ENCODE results near the gene NTRK2. TPM values are rescaled to one million over a fixed set of nuclear protein-coding genes. Genes with fewer than 3 reads are reported as not detected.

The NTRK2 gene
- total RNA-seq, 1 experiment from 2014 or later, result 0.06 TPM

DNA sequence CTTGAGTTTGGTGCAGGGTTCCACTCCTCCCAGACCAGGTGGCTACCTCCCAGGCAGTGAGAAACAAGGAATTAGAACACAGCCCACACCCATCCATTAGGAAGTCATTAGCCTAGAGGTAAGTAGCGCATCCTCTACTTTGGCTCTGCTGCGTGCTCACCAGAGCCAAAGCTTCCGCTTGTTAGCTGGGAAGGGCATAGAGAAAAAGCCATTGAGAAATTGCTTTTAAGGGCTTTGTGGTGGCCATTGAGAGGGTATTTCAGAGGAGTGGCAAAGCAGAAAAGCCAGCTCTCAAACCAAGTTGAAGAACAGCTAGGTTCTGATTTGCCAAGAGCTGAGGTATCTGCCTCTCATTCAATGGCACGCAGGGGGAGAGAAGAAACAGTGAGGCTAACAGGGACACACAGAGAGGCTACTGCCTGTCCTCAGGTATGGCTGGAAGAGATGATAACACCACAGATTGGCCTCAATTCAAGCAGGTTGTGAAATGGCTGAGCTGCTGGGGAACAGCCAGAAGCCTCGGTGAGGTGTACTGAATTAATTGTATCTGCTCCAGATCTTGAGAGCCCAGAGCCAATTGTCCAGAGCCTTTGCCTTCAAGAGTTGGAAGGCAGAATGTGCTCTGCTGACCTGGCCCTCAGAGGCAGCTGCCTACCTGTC, 119.4 kb downstream of the NTRK2 start:
- POLR2A ChIA-PET (ENCODE audit: low non-redundant PET), result no interaction called here
- Histone ChIP-seq H3K9me3 (ENCODE audit: low read depth, low read length, poor library complexity, severe bottlenecking) (no peaks in the 10 kb centered on the region), H3K27ac (ENCODE audit: low read depth, low read length, poor library complexity, severe bottlenecking) (no peak overlapping the region), H3K4me1 (ENCODE audit: insufficient read depth, low read length, poor library complexity, severe bottlenecking) (no peaks in the 10 kb centered on the region), H3K36me3 (ENCODE audit: insufficient read depth, low read length, poor library complexity, severe bottlenecking) (no peaks in the 10 kb centered on the region), H3K4me3 (ENCODE audit: low read depth, low read length, poor library complexity, severe bottlenecking) (no peak overlapping the region), H3K27me3 (replicated peaks; ENCODE audit: insufficient read depth, low read depth, low read length, poor library complexity) (no peaks in the 10 kb centered on the region)
- CTCF ChIA-PET, result no interaction called here
- intact Hi-C loops (cut with micrococcal nuclease; ENCODE audit: unreplicated experiment), result no loop called here
- no TSS peak for BruUV-seq (replicated peaks)
- DNase-seq (ENCODE audit: low spot score), result no peak
- no peak for TF ChIP-seq EZH2 (IDR thresholded peaks at IDR 0.05; ENCODE audit: borderline replicate concordance, low read depth, low read length, poor library complexity, severe bottlenecking)
- TF ChIP-seq, protein P1, sequence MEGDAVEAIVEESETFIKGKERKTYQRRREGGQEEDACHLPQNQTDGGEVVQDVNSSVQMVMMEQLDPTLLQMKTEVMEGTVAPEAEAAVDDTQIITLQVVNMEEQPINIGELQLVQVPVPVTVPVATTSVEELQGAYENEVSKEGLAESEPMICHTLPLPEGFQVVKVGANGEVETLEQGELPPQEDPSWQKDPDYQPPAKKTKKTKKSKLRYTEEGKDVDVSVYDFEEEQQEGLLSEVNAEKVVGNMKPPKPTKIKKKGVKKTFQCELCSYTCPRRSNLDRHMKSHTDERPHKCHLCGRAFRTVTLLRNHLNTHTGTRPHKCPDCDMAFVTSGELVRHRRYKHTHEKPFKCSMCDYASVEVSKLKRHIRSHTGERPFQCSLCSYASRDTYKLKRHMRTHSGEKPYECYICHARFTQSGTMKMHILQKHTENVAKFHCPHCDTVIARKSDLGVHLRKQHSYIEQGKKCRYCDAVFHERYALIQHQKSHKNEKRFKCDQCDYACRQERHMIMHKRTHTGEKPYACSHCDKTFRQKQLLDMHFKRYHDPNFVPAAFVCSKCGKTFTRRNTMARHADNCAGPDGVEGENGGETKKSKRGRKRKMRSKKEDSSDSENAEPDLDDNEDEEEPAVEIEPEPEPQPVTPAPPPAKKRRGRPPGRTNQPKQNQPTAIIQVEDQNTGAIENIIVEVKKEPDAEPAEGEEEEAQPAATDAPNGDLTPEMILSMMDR (conservative IDR thresholded peaks at IDR 0.05; ENCODE audit: low read depth, low read length), result no peak

DNA sequence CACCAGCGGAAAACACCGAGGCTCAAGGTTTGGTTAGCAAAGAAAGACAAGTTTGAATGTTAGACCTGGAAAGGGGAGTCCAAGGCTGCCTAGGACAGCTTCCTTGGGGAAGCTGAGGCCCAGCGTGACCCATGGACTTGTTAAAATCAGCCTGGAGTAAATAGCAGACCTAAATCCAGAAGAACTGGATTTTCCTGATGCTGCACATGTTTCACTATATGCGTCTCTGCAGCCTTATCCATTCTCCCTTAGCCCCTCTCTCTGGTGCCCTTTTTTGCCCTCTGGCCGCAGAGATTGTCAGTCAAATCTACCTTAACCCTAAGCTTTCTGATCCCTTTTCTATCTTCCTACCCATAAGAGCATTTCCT, 119.9 kb downstream of the NTRK2 start:
- no peak overlapping the region for H3K4me3 ChIP-seq (ENCODE audit: low read depth, low read length, poor library complexity, severe bottlenecking)
- POLR2A ChIA-PET (ENCODE audit: low non-redundant PET), result no interaction called here
- TF ChIP-seq, protein P1 (conservative IDR thresholded peaks at IDR 0.05; ENCODE audit: low read depth, low read length), result no peak
- no peak for TF ChIP-seq EZH2 (IDR thresholded peaks at IDR 0.05; ENCODE audit: borderline replicate concordance, low read depth, low read length, poor library complexity, severe bottlenecking)
- H3K27ac ChIP-seq (ENCODE audit: low read depth, low read length, poor library complexity, severe bottlenecking), result no peak overlapping the region
- no peaks in the 10 kb centered on the region for H3K36me3 ChIP-seq (ENCODE audit: insufficient read depth, low read length, poor library complexity, severe bottlenecking)
- H3K9me3 ChIP-seq (ENCODE audit: low read depth, low read length, poor library complexity, severe bottlenecking), result no peaks in the 10 kb centered on the region
- intact Hi-C loops (cut with micrococcal nuclease; ENCODE audit: unreplicated experiment), result no loop called here
- BruUV-seq (replicated peaks), result no TSS peak
- DNase-seq (ENCODE audit: low spot score), result no peak
- CTCF ChIA-PET, result no interaction called here
- no peaks in the 10 kb centered on the region for H3K4me1 ChIP-seq (ENCODE audit: insufficient read depth, low read length, poor library complexity, severe bottlenecking)
- H3K27me3 ChIP-seq (replicated peaks; ENCODE audit: insufficient read depth, low read depth, low read length, poor library complexity), result no peaks in the 10 kb centered on the region

DNA sequence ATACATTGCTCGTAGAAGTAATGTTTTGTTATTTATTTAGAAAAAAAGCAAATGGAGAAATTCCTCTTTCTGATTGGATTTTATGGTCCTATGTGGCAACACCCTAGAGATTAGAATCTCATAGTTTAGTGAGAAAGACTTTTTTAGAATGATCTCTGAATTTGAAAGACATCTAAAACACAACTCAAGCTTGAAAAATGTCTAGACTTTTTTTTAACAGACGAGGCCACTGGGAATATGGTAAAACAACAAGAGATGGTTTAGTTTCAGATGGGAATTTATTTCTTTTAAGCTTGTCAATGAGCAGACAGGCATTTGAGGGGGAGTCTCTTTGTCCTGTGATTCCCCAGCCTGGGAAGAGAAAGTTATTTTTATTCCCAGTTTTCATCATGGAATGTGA, 122.1 kb downstream of the NTRK2 start:
- Histone ChIP-seq H3K27ac (ENCODE audit: low read depth, low read length, poor library complexity, severe bottlenecking) (no peak overlapping the region), H3K36me3 (ENCODE audit: insufficient read depth, low read length, poor library complexity, severe bottlenecking) (no peaks in the 10 kb centered on the region), H3K4me3 (ENCODE audit: low read depth, low read length, poor library complexity, severe bottlenecking) (no peak overlapping the region), H3K4me1 (ENCODE audit: insufficient read depth, low read length, poor library complexity, severe bottlenecking) (no peaks in the 10 kb centered on the region), H3K9me3 (ENCODE audit: low read depth, low read length, poor library complexity, severe bottlenecking) (no peaks in the 10 kb centered on the region), H3K27me3 (replicated peaks; ENCODE audit: insufficient read depth, low read depth, low read length, poor library complexity) (no peaks in the 10 kb centered on the region)
- CTCF ChIA-PET, result no interaction called here
- TF ChIP-seq EZH2 (IDR thresholded peaks at IDR 0.05; ENCODE audit: borderline replicate concordance, low read depth, low read length, poor library complexity, severe bottlenecking), result no peak
- TF ChIP-seq, protein P1 (conservative IDR thresholded peaks at IDR 0.05; ENCODE audit: low read depth, low read length), result no peak
- BruUV-seq (replicated peaks), result no TSS peak
- DNase-seq (ENCODE audit: low spot score), result no peak
- intact Hi-C loops (cut with micrococcal nuclease; ENCODE audit: unreplicated experiment), result no loop called here
- POLR2A ChIA-PET (ENCODE audit: low non-redundant PET), result no interaction called here

Measured in A673 (cell line).